H9 (cell line): ENCODE data around the gene RAB11A. TPM values are rescaled to one million over a fixed set of nuclear protein-coding genes. Genes with fewer than 3 reads are reported as not detected.

Source experiments
- DNase-seq: peaks from one replicate; pipeline ENCODE4 v3.0.0-alpha.2; 2017
- H2AFZ ChIP-seq: one replicate; pipeline ENCODE4 v1.6.1; 2013; ENCODE audit warnings: mild to moderate bottlenecking, low read length, control low read depth, moderate library complexity
- H2AK5ac ChIP-seq: 2 replicates; pipeline ENCODE4 v1.6.1; 2013; ENCODE audit warnings: low read length, control low read depth, mixed read lengths; ENCODE audit not compliant: insufficient read length
- H2BK120ac ChIP-seq: one replicate; pipeline ENCODE4 v1.6.1; 2013; ENCODE audit warnings: low read depth, mild to moderate bottlenecking, low read length, control low read depth, inconsistent platforms; ENCODE audit not compliant: poor library complexity, severe bottlenecking
- H2BK12ac ChIP-seq: 2 replicates; pipeline ENCODE4 v1.6.1; 2013; ENCODE audit warnings: low read length, control low read depth, mixed read lengths, low read depth; ENCODE audit not compliant: insufficient read length
- H2BK15ac ChIP-seq: 2 replicates; pipeline ENCODE4 v1.6.1; 2013; ENCODE audit warnings: low read depth, low read length, control low read depth
- H2BK20ac ChIP-seq: one replicate; pipeline ENCODE4 v1.6.1; 2013; ENCODE audit warnings: low read depth, mild to moderate bottlenecking, low read length, control low read depth, inconsistent platforms; ENCODE audit not compliant: poor library complexity, severe bottlenecking
- H2BK5ac ChIP-seq: 2 replicates; pipeline ENCODE4 v1.6.1; 2013; ENCODE audit warnings: low read length, control low read depth, mixed read lengths; ENCODE audit not compliant: insufficient read length
- H3K14ac ChIP-seq: 2 replicates; pipeline ENCODE4 v1.6.1; 2013; ENCODE audit warnings: low read length, control low read depth; ENCODE audit not compliant: insufficient read depth
- H3K18ac ChIP-seq: 2 replicates; pipeline ENCODE4 v1.6.1; 2013; ENCODE audit warnings: low read depth, mild to moderate bottlenecking, mixed read lengths, low read length, control low read depth; ENCODE audit not compliant: insufficient read length
- H3K23ac ChIP-seq: 2 replicates; pipeline ENCODE4 v1.6.1; 2013; ENCODE audit warnings: low read length, control low read depth, mixed read lengths, low read depth; ENCODE audit not compliant: insufficient read length
- H3K23me2 ChIP-seq: 2 replicates; pipeline ENCODE4 v1.6.1; 2013; ENCODE audit warnings: low read depth, mild to moderate bottlenecking, mixed read lengths, low read length, control low read depth; ENCODE audit not compliant: insufficient read length, poor library complexity, severe bottlenecking
- H3K27ac ChIP-seq: 2 replicates; pipeline ENCODE4 v1.5.1; 2013; ENCODE audit warnings: low read length, control low read depth, mixed read lengths, low read depth; ENCODE audit not compliant: insufficient read length
- H3K27me3 ChIP-seq: 2 replicates; pipeline ENCODE4 v1.6.1; 2013; ENCODE audit warnings: low read length, control low read depth, inconsistent platforms; ENCODE audit not compliant: insufficient read depth
- H3K4ac ChIP-seq: 2 replicates; pipeline ENCODE4 v1.6.1; 2013; ENCODE audit warnings: low read depth, mild to moderate bottlenecking, control low read depth, inconsistent platforms, low read length, moderate library complexity
- H3K4me1 ChIP-seq: 2 replicates; pipeline ENCODE4 v1.6.1; 2013; ENCODE audit warnings: low read length, control low read depth, inconsistent platforms; ENCODE audit not compliant: insufficient read depth
- H3K4me2 ChIP-seq: 2 replicates; pipeline ENCODE4 v1.6.1; 2013; ENCODE audit warnings: low read length, control low read depth, mixed read lengths; ENCODE audit not compliant: insufficient read length, insufficient read depth
- H3K56ac ChIP-seq: 2 replicates; pipeline ENCODE4 v1.6.1; 2013; ENCODE audit warnings: low read depth, mild to moderate bottlenecking, mixed read lengths, low read length, control low read depth; ENCODE audit not compliant: insufficient read length
- H3K79me1 ChIP-seq: 2 replicates; pipeline ENCODE4 v1.6.1; 2013; ENCODE audit warnings: low read depth, mild to moderate bottlenecking, moderate library complexity, low read length, control low read depth, inconsistent platforms; ENCODE audit not compliant: insufficient read depth, poor library complexity, severe bottlenecking
- H3K79me2 ChIP-seq: 2 replicates; pipeline ENCODE4 v1.6.1; 2013; ENCODE audit warnings: low read length, control low read depth, inconsistent platforms; ENCODE audit not compliant: insufficient read depth
- H3K9ac ChIP-seq: 2 replicates; pipeline ENCODE4 v1.6.1; 2013; ENCODE audit warnings: low read length, control low read depth, mixed read lengths; ENCODE audit not compliant: insufficient read length; ENCODE audit errors: extremely low read depth
- H3K9me3 ChIP-seq: one replicate; pipeline ENCODE4 v1.6.1; 2013; ENCODE audit warnings: low read depth, low read length, inconsistent platforms; ENCODE audit not compliant: control insufficient read depth
- H3T11ph ChIP-seq: one replicate; pipeline ENCODE4 v1.6.1; 2013; ENCODE audit warnings: mild to moderate bottlenecking, low read length, control low read depth, inconsistent platforms
- H4K20me1 ChIP-seq: one replicate; pipeline ENCODE4 v1.6.1; 2013; ENCODE audit not compliant: control insufficient read depth, insufficient read length, insufficient read depth
- H4K5ac ChIP-seq: 2 replicates; pipeline ENCODE4 v1.6.1; 2013; ENCODE audit warnings: low read depth, mild to moderate bottlenecking, mixed read lengths, low read length, control low read depth; ENCODE audit not compliant: insufficient read length
- H4K8ac ChIP-seq: replicated peaks from 2 replicates; pipeline ENCODE4 v1.6.1; 2013; ENCODE audit warnings: low read length, control low read depth, mixed read lengths, low read depth; ENCODE audit not compliant: insufficient read length
- H4K91ac ChIP-seq: 2 replicates; pipeline ENCODE4 v1.6.1; 2013; ENCODE audit warnings: low read depth, mild to moderate bottlenecking, moderate library complexity, mixed read lengths, low read length, control low read depth; ENCODE audit not compliant: insufficient read length
- H3K27ac Mint-ChIP-seq, 3 experiments: 2 replicates in 2 of 3; 3 replicates in 1 of 3; pipeline ENCODE4 v1.8.0; 2020 to 2021; ENCODE audit warnings: mixed read lengths in 3 of 3, mild to moderate bottlenecking in 1 of 3, moderate library complexity in 1 of 3
- H3K27me3 Mint-ChIP-seq: 2 replicates; pipeline ENCODE4 v1.8.0; 2021; ENCODE audit warnings: low read depth, mild to moderate bottlenecking, moderate library complexity, mixed read lengths
- H3K36me3 Mint-ChIP-seq, 3 experiments: 2 replicates in 2 of 3; 3 replicates in 1 of 3; pipeline ENCODE4 v1.8.0; 2020 to 2021; ENCODE audit warnings: low read depth in 3 of 3, mixed read lengths in 3 of 3; ENCODE audit not compliant: insufficient read depth in 1 of 3
- H3K4me1 Mint-ChIP-seq, 2 experiments: 2 replicates each; pipeline ENCODE4 v1.8.0; 2020; ENCODE audit warnings: mixed read lengths in 2 of 2
- H3K4me3 Mint-ChIP-seq, 2 experiments: 2 replicates in 1 of 2; 3 replicates in 1 of 2; pipeline ENCODE4 v1.8.0; 2020 to 2021; ENCODE audit warnings: mild to moderate bottlenecking in 2 of 2, mixed read lengths in 2 of 2, moderate library complexity in 1 of 2
- H3K9me3 Mint-ChIP-seq, 2 experiments: 2 replicates in 1 of 2; 3 replicates in 1 of 2; pipeline ENCODE4 v1.8.0; 2020; ENCODE audit warnings: mild to moderate bottlenecking in 2 of 2, mixed read lengths in 2 of 2, moderate library complexity in 1 of 2
- WGBS: extraction: QIAGEN DNeasy Blood & Tissue Kit; methylation state at CpG from one replicate; pipeline ENCODE4 v1.1.7; 2013; ENCODE audit warnings: missing lambda C conversion rate, low lambda C conversion rate, mixed read lengths; ENCODE audit not compliant: insufficient read length; ENCODE audit errors: extremely low coverage; 5-methylcytosine and 5-hydroxymethylcytosine counted together
- total RNA-seq: library from RNA; stranded (reverse); gene quantifications from 2 replicates; pipeline ENCODE4 v1.2.1, GENCODE V29; 2021
- TF ChIP-seq, protein P1 (sequence below): fragments of 200-600 bp; sonication (generic); conservative IDR thresholded peaks from 3 replicates; pipeline ENCODE4 v1.8.0; 2021; ENCODE audit warnings: antibody characterized with exemption, mild to moderate bottlenecking

RAB11A gene
- total RNA-seq, 1 experiment from 2014 or later: 217 TPM

DNA sequence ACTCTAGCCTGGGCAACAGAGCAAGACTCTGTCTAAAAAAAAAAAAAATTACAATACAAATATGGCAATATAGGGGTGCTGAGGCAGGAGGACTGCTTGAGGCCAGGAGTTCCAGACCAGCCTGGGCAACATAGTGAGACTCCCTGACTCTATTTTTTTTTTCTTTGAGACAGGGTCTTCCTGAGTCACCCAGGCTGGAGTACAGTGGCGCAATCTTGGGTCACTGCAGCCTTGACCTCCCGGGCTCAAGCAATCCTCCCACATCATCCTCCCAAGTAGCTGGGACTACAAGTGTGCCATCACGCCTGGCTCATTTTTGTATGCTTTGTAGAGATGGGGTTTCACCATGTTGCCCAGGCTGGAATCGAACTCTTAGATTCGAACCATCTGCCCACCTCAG is 17.3 kb upstream of the RAB11A start:
- H2BK12ac ChIP-seq: no peak overlapping the region
- no peak overlapping the region for H3K27ac ChIP-seq
- no peaks in the 10 kb centered on the region for H3K79me2 ChIP-seq
- H2BK5ac ChIP-seq: no peak overlapping the region
- H3K4me1 ChIP-seq: no peaks in the 10 kb centered on the region
- H3K4me2 ChIP-seq: no peak overlapping the region
- DNase-seq: no peak
- H4K5ac ChIP-seq: no peak overlapping the region
- no peak overlapping the region for H3K23ac ChIP-seq
- Mint-ChIP-seq H3K27ac (no peak overlapping the region), H3K27me3 (no peaks in the 10 kb centered on the region), H3K4me1 (no peaks in the 10 kb centered on the region), H3K36me3 (no peaks in the 10 kb centered on the region), H3K4me3 (no peak overlapping the region), H3K9me3 (no peaks in the 10 kb centered on the region)
- H3K23me2 ChIP-seq: no peaks in the 10 kb centered on the region
- no peak overlapping the region for H3K56ac ChIP-seq
- H2BK15ac ChIP-seq: no peak overlapping the region
- TF ChIP-seq, protein P1, sequence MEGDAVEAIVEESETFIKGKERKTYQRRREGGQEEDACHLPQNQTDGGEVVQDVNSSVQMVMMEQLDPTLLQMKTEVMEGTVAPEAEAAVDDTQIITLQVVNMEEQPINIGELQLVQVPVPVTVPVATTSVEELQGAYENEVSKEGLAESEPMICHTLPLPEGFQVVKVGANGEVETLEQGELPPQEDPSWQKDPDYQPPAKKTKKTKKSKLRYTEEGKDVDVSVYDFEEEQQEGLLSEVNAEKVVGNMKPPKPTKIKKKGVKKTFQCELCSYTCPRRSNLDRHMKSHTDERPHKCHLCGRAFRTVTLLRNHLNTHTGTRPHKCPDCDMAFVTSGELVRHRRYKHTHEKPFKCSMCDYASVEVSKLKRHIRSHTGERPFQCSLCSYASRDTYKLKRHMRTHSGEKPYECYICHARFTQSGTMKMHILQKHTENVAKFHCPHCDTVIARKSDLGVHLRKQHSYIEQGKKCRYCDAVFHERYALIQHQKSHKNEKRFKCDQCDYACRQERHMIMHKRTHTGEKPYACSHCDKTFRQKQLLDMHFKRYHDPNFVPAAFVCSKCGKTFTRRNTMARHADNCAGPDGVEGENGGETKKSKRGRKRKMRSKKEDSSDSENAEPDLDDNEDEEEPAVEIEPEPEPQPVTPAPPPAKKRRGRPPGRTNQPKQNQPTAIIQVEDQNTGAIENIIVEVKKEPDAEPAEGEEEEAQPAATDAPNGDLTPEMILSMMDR: no peak
- no peaks in the 10 kb centered on the region for H3K9me3 ChIP-seq
- H3K9ac ChIP-seq: no peak overlapping the region
- H3K27me3 ChIP-seq: no peaks in the 10 kb centered on the region
- H3K4ac ChIP-seq: no peak overlapping the region
- no peak overlapping the region for H2AK5ac ChIP-seq
- no peak overlapping the region for H3K14ac ChIP-seq
- no peak overlapping the region for H3T11ph ChIP-seq
- no peak overlapping the region for H2AFZ ChIP-seq
- H3K79me1 ChIP-seq: no peaks in the 10 kb centered on the region
- no peak overlapping the region for H2BK120ac ChIP-seq
- WGBS: no CpG with 5 or more reads among the region's 5 CpGs
- H2BK20ac ChIP-seq: no peak overlapping the region
- no peak overlapping the region for H3K18ac ChIP-seq
- H4K20me1 ChIP-seq: no peaks in the 10 kb centered on the region
- H4K8ac ChIP-seq: no peak overlapping the region
- no peak overlapping the region for H4K91ac ChIP-seq
